HEK293 (cell line): ENCODE measurements around the gene BTBD7.

Experiments
- BCL11A ChIP-seq: fragments of 450-650 bp; formaldehyde crosslinking; IDR thresholded peaks from 2 replicates; pipeline ENCODE4 v1.5.1; 2016; ENCODE audit warnings: low read depth, missing biosample characterization, missing genetic modification characterization
- CTCF ChIP-seq: fragments of 450-650 bp; formaldehyde crosslinking; IDR thresholded peaks from 2 replicates; pipeline ENCODE4 v1.5.1; 2016; ENCODE audit warnings: missing biosample characterization, missing genetic modification characterization
- KLF9 ChIP-seq: fragments of 450-650 bp; formaldehyde crosslinking; IDR thresholded peaks from 2 replicates; pipeline ENCODE4 v1.5.1; 2016; ENCODE audit warnings: missing biosample characterization, missing genetic modification characterization, low read depth
- SALL2 ChIP-seq: fragments of 450-650 bp; formaldehyde crosslinking; IDR thresholded peaks from 2 replicates; pipeline ENCODE4 v1.5.0; 2017; ENCODE audit warnings: missing biosample characterization, mild to moderate bottlenecking, missing genetic modification characterization, borderline replicate concordance
- SP2 ChIP-seq: fragments of 450-650 bp; formaldehyde crosslinking; IDR thresholded peaks from 2 replicates; pipeline ENCODE4 v1.5.1; 2016; ENCODE audit warnings: missing biosample characterization, missing genetic modification characterization
- TCF7L2 ChIP-seq: IDR thresholded peaks from 2 replicates; pipeline ENCODE4 v1.6.1; 2011; ENCODE audit warnings: low read depth, mild to moderate bottlenecking, inconsistent platforms, low read length, moderate library complexity, borderline replicate concordance
- YY1 ChIP-seq: fragments of 450-650 bp; formaldehyde crosslinking; IDR thresholded peaks from 2 replicates; pipeline ENCODE4 v1.5.1; 2018; ENCODE audit warnings: missing biosample characterization, missing genetic modification characterization
- ZBTB17 ChIP-seq: fragments of 450-650 bp; formaldehyde crosslinking; IDR thresholded peaks from 2 replicates; pipeline ENCODE4 v1.5.1; 2016; ENCODE audit warnings: missing biosample characterization, missing genetic modification characterization
- ZBTB44 ChIP-seq: fragments of 450-650 bp; IDR thresholded peaks from 2 replicates; pipeline ENCODE4 v1.5.1; 2018; ENCODE audit warnings: missing biosample characterization, mild to moderate bottlenecking, missing genetic modification characterization
- ZNF114 ChIP-seq: fragments of 450-650 bp; formaldehyde crosslinking; IDR thresholded peaks from 2 replicates; pipeline ENCODE4 v1.5.0; 2017; ENCODE audit warnings: missing biosample characterization, missing genetic modification characterization
- ZNF350 ChIP-seq: fragments of 450-650 bp; formaldehyde crosslinking; IDR thresholded peaks from 2 replicates; pipeline ENCODE4 v1.5.0; 2017; ENCODE audit warnings: missing biosample characterization, mild to moderate bottlenecking, missing genetic modification characterization
- ZNF449 ChIP-seq: fragments of 450-650 bp; formaldehyde crosslinking; IDR thresholded peaks from 2 replicates; pipeline ENCODE4 v1.5.1; 2017; ENCODE audit warnings: missing biosample characterization, mild to moderate bottlenecking, missing genetic modification characterization, moderate library complexity
- ZNF513 ChIP-seq: fragments of 450-650 bp; IDR thresholded peaks from 2 replicates; pipeline ENCODE4 v1.5.1; 2018; ENCODE audit warnings: missing biosample characterization, missing genetic modification characterization

GRCh38 chr14:93269341-93270068, 63.3 kb downstream of the BTBD7 start:
- TF ChIP-seq TCF7L2 (no peak), CTCF (tag by site-specific recombination) (no peak), KLF9 (no peak), ZNF350 (tag by site-specific recombination) (no peak), ZBTB44 (tag by site-specific recombination) (no peak), BCL11A (tag by site-specific recombination) (no peak), ZBTB17 (no peak), SP2 (tag by site-specific recombination) (no peak), YY1 (no peak), ZNF449 (tag by site-specific recombination) (no peak), SALL2 (tag by site-specific recombination) (no peak), ZNF114 (tag by site-specific recombination) (no peak), ZNF513 (no peak)
